GM19397 (cell line): ENCODE results near the gene AIRE.
"Not testable (repeated sequence)": the region's sequence is repeated elsewhere in the genome, so short reads cannot be mapped to it uniquely, and the experiment has no call there.

ENCODE experiments used
- ATAC-seq: cut with Tn5 transposase; IDR thresholded peaks from one replicate; pipeline ENCODE4 v1.9.1; 2021; ENCODE audit warnings: mild to moderate bottlenecking, moderate library complexity; ENCODE audit not compliant: unreplicated experiment

The AIRE gene

GRCh38 chr21:44265734-44266270 lies 19.9 kb upstream of the AIRE start:
- ATAC-seq: no peak

- ATAC-seq: no peak
Measured at GRCh38 chr21:44267655-44268142, 18.0 kb upstream of the AIRE start.

GRCh38 chr21:44269090-44269489 lies 16.6 kb upstream of the AIRE start:
- no peak for ATAC-seq

GRCh38 chr21:44271558-44272283 lies 14.0 kb upstream of the AIRE start:
- ATAC-seq: no peak

- no peak for ATAC-seq
Measured at GRCh38 chr21:44272284-44272858, 13.3 kb upstream of the AIRE start.

GRCh38 chr21:44273046-44273445 lies 12.6 kb upstream of the AIRE start:
- ATAC-seq: no peak

- ATAC-seq: no peak
Measured at GRCh38 chr21:44275041-44275440, 10.6 kb upstream of the AIRE start.

- ATAC-seq: no peak
Measured at GRCh38 chr21:44279354-44280260, 6.1 kb upstream of the AIRE start.

- no peak for ATAC-seq
Measured at GRCh38 chr21:44281801-44282200, 3.9 kb upstream of the AIRE start.

- ATAC-seq: no peak
Measured at GRCh38 chr21:44282370-44282769, 3.3 kb upstream of the AIRE start.

- ATAC-seq: not testable (repeated sequence)
Measured at GRCh38 chr21:44283211-44283785, 2.4 kb upstream of the AIRE start.

- no peak for ATAC-seq
Measured at GRCh38 chr21:44283948-44284347, 1.7 kb upstream of the AIRE start.

- no peak for ATAC-seq
Measured at GRCh38 chr21:44286086-44286715, 525 bp downstream of the AIRE start.

- no peak for ATAC-seq
Measured at GRCh38 chr21:44286716-44287632, 1.3 kb downstream of the AIRE start.

GRCh38 chr21:44288251-44289110 lies 2.8 kb downstream of the AIRE start:
- ATAC-seq: no peak

- ATAC-seq: no peak
Measured at GRCh38 chr21:44289381-44290010, 3.8 kb downstream of the AIRE start.

- ATAC-seq: no peak
Measured at GRCh38 chr21:44290327-44291077, 4.8 kb downstream of the AIRE start.
